ENCODE data around the gene UBE3B. TPM values are rescaled to one million over a fixed set of nuclear protein-coding genes. Genes with fewer than 3 reads are reported as not detected.

The UBE3B gene
- total RNA-seq, 1 donor from 2014 or later, result 34.4 TPM

- Histone ChIP-seq H3K27me3 (ENCODE audit: insufficient read depth, low read length) (no peaks in the 10 kb centered on the region), H3K4me3 (ENCODE audit: insufficient read depth, low read depth, low read length) (no peak overlapping the region), H3K36me3 (ENCODE audit: insufficient read depth, low read length) (peaks cover 24% of the 10 kb centered on the region), H4K20me1 (ENCODE audit: insufficient read depth, low read length) (peaks cover 46% of the 10 kb centered on the region), H3K27ac (ENCODE audit: low read depth, low read length) (no peak overlapping the region), H3K4me1 (ENCODE audit: insufficient read depth, low read length) (peaks cover 47% of the 10 kb centered on the region), H2AFZ (ENCODE audit: low read depth, low read length) (no peak overlapping the region), H3K4me2 (ENCODE audit: low read length) (no peak overlapping the region), H3K9me3 (ENCODE audit: insufficient read depth, low read depth, low read length) (no peaks in the 10 kb centered on the region), H3K79me2 (ENCODE audit: insufficient read depth, low read length) (peaks cover 83% of the 10 kb centered on the region), H3K9ac (ENCODE audit: low read length) (no peak overlapping the region)
- Mint-ChIP-seq H3K4me3 (ENCODE audit: unreplicated experiment) (no peak overlapping the region), H3K36me3 (ENCODE audit: low read depth, unreplicated experiment) (peaks cover 16% of the 10 kb centered on the region), H3K27ac (ENCODE audit: unreplicated experiment) (peak overlapping the region; percentile 59), H3K9me3 (ENCODE audit: unreplicated experiment) (no peaks in the 10 kb centered on the region), H3K27me3 (ENCODE audit: low read depth, unreplicated experiment) (no peaks in the 10 kb centered on the region), H3K4me1 (ENCODE audit: low read depth, unreplicated experiment) (peaks cover 68% of the 10 kb centered on the region)
- no peak for DNase-seq (ENCODE audit: low read depth)
- no peak for FAIRE-seq
- no peak for TF ChIP-seq CTCF (IDR thresholded peaks at IDR 0.05; ENCODE audit: insufficient read depth, low read depth, low read length)
- no peak for TF ChIP-seq EZH2 (IDR thresholded peaks at IDR 0.05; ENCODE audit: insufficient read depth, low read length)
These were observed 12.6 kb upstream of the UBE3B start for GRCh38 chr12:109464642-109465351.

DNA sequence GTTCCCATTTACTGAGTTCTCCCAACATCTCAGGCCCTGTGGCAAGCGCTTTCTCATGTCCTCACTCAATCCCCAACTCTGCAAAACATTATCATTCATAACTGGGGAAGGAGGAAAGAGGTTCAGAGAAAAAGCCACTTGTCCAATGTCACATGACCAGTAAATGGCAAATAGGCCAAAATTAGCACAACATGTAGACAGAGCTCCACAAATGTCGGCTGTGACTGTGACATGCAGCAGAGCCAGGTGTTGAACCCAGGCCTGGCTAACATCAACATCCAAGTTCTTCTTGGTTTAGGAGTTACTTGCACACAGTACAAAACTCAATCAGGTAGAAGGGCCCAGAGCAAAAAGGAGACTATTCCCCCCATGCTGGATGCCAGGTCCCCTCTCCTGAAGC lies 11.1 kb upstream of the UBE3B start:
- TF ChIP-seq CTCF (IDR thresholded peaks at IDR 0.05; ENCODE audit: insufficient read depth, low read depth, low read length) (no peak), EZH2 (IDR thresholded peaks at IDR 0.05; ENCODE audit: insufficient read depth, low read length) (no peak)
- no peak overlapping the region for H3K9ac ChIP-seq (ENCODE audit: low read length)
- H3K4me2 ChIP-seq (ENCODE audit: low read length), result no peak overlapping the region
- Mint-ChIP-seq H3K36me3 (ENCODE audit: low read depth, unreplicated experiment) (peaks cover 19% of the 10 kb centered on the region), H3K4me1 (ENCODE audit: low read depth, unreplicated experiment) (peaks cover 73% of the 10 kb centered on the region), H3K4me3 (ENCODE audit: unreplicated experiment) (no peak overlapping the region), H3K27me3 (ENCODE audit: low read depth, unreplicated experiment) (no peaks in the 10 kb centered on the region), H3K27ac (ENCODE audit: unreplicated experiment) (peak overlapping the region; percentile 13), H3K9me3 (ENCODE audit: unreplicated experiment) (no peaks in the 10 kb centered on the region)
- DNase-seq (ENCODE audit: low read depth) (no peak), FAIRE-seq (no peak)
- H3K27ac ChIP-seq (ENCODE audit: low read depth, low read length), result no peak overlapping the region
- H3K4me3 ChIP-seq (ENCODE audit: insufficient read depth, low read depth, low read length), result no peak overlapping the region
- peaks cover 36% of the 10 kb centered on the region for H3K4me1 ChIP-seq (ENCODE audit: insufficient read depth, low read length)
- H3K36me3 ChIP-seq (ENCODE audit: insufficient read depth, low read length), result peaks cover 26% of the 10 kb centered on the region
- H3K27me3 ChIP-seq (ENCODE audit: insufficient read depth, low read length), result no peaks in the 10 kb centered on the region
- H3K9me3 ChIP-seq (ENCODE audit: insufficient read depth, low read depth, low read length), result no peaks in the 10 kb centered on the region
- H3K79me2 ChIP-seq (ENCODE audit: insufficient read depth, low read length), result peaks cover 83% of the 10 kb centered on the region
- no peak overlapping the region for H2AFZ ChIP-seq (ENCODE audit: low read depth, low read length)
- peaks cover 61% of the 10 kb centered on the region for H4K20me1 ChIP-seq (ENCODE audit: insufficient read depth, low read length)

DNA sequence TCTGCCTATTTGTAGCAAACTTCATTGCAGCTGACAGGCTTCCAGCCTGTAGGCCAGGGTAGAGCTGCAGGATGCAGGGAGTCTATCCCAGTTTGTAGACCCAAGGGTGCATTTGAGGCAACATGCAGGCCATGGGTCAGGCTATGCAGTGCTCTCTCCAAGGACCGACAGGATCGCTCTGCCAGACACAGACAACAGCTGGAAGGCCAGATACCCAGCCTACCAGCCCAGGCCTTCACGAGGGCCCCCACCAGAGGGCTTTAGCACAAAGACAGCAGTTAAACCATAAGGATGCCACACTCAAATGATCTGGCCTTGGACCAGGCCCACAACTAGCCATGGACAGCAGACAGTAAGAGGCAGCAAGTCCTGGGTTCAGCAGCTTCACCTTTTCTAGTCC lies 10.6 kb upstream of the UBE3B start:
- H3K4me2 ChIP-seq (ENCODE audit: low read length), result no peak overlapping the region
- H3K36me3 ChIP-seq (ENCODE audit: insufficient read depth, low read length), result peaks cover 28% of the 10 kb centered on the region
- H3K79me2 ChIP-seq (ENCODE audit: insufficient read depth, low read length), result peaks cover 83% of the 10 kb centered on the region
- no peaks in the 10 kb centered on the region for H3K9me3 ChIP-seq (ENCODE audit: insufficient read depth, low read depth, low read length)
- TF ChIP-seq EZH2 (IDR thresholded peaks at IDR 0.05; ENCODE audit: insufficient read depth, low read length), result no peak
- TF ChIP-seq CTCF (IDR thresholded peaks at IDR 0.05; ENCODE audit: insufficient read depth, low read depth, low read length), result no peak
- H2AFZ ChIP-seq (ENCODE audit: low read depth, low read length), result no peak overlapping the region
- Mint-ChIP-seq H3K27me3 (ENCODE audit: low read depth, unreplicated experiment) (no peaks in the 10 kb centered on the region), H3K27ac (ENCODE audit: unreplicated experiment) (peak overlapping the region; percentile 13), H3K4me3 (ENCODE audit: unreplicated experiment) (no peak overlapping the region), H3K9me3 (ENCODE audit: unreplicated experiment) (no peaks in the 10 kb centered on the region), H3K4me1 (ENCODE audit: low read depth, unreplicated experiment) (peaks cover 70% of the 10 kb centered on the region), H3K36me3 (ENCODE audit: low read depth, unreplicated experiment) (peaks cover 17% of the 10 kb centered on the region)
- H3K27ac ChIP-seq (ENCODE audit: low read depth, low read length), result no peak overlapping the region
- peaks cover 31% of the 10 kb centered on the region for H3K4me1 ChIP-seq (ENCODE audit: insufficient read depth, low read length)
- no peak overlapping the region for H3K9ac ChIP-seq (ENCODE audit: low read length)
- no peaks in the 10 kb centered on the region for H3K27me3 ChIP-seq (ENCODE audit: insufficient read depth, low read length)
- peaks cover 66% of the 10 kb centered on the region for H4K20me1 ChIP-seq (ENCODE audit: insufficient read depth, low read length)
- DNase-seq (ENCODE audit: low read depth) (no peak), FAIRE-seq (no peak)
- no peak overlapping the region for H3K4me3 ChIP-seq (ENCODE audit: insufficient read depth, low read depth, low read length)
